Vagina (tissue), 2 donors: Measurements from ENCODE around the gene KRTAP1-1. TPM values are rescaled to one million over a fixed set of nuclear protein-coding genes. Genes with fewer than 3 reads are reported as not detected.

Experiments used
- DNase-seq, 2 donors: peaks; one replicate each; pipeline ENCODE4 v3.0.0-alpha.2; 2017; ENCODE audit errors: extremely low spot score in 2 of 2
- H3K27ac ChIP-seq: fragments of 200-600 bp; sonication (generic); one replicate; pipeline ENCODE4 v1.5.1; 2019
- H3K27me3 ChIP-seq: fragments of 200-600 bp; sonication (generic); one replicate; pipeline ENCODE4 v1.5.1; 2019
- H3K36me3 ChIP-seq, 2 donors: fragments of 200-600 bp; sonication (generic); one replicate each; pipeline ENCODE4 v1.5.1; 2017 to 2019
- H3K4me1 ChIP-seq: fragments of 200-600 bp; sonication (generic); one replicate; pipeline ENCODE4 v1.5.1; 2019
- H3K4me3 ChIP-seq, 2 donors: fragments of 200-600 bp; sonication (generic); 1 replicate in 1 of 2; 2 replicates in 1 of 2; pipeline ENCODE4 v1.5.1; 2016 to 2019
- H3K9me3 ChIP-seq: fragments of 200-600 bp; sonication (generic); one replicate; pipeline ENCODE4 v1.5.1; 2019
- CTCF ChIP-seq, 3 experiments: fragments of 450-650 bp in 2 of 3; fragments of 200-600 bp in 1 of 3; sonication (generic) in 1 of 3; IDR thresholded peaks; one replicate each; pipeline ENCODE4 v1.5.1; 2017 to 2019; ENCODE audit warnings: antibody characterized with exemption in 3 of 3, mild to moderate bottlenecking in 2 of 3, moderate library complexity in 2 of 3
- POLR2A ChIP-seq, 2 donors: fragments of 450-650 bp; IDR thresholded peaks; one replicate each; pipeline ENCODE4 v1.6.1; 2017; ENCODE audit warnings: antibody characterized with exemption in 2 of 2, mild to moderate bottlenecking in 2 of 2, moderate library complexity in 2 of 2
- POLR2AphosphoS5 ChIP-seq, 2 donors: sonication (generic); formaldehyde crosslinking; IDR thresholded peaks; one replicate each; pipeline ENCODE4 v1.9.0; 2017; ENCODE audit warnings: antibody characterized with exemption in 2 of 2, mild to moderate bottlenecking in 2 of 2, low read depth in 1 of 2; ENCODE audit not compliant: insufficient read depth in 1 of 2
- intact Hi-C: fragments of 100-400 bp; cut with DNase I; formaldehyde crosslinking; loops from one replicate; pipeline ENCODE4 v1.15.1; 2023
- total RNA-seq: library from RNA; depleted of rRNA; stranded (reverse); fragments of >200 nt; gene quantifications from one replicate; pipeline ENCODE4 v1.2.3, GENCODE V29; 2016

KRTAP1-1 gene
- total RNA-seq, 1 donor from 2014 or later: not detected

- Histone ChIP-seq H3K27ac (no peak overlapping the region), H3K9me3 (no peaks in the 10 kb centered on the region), H3K4me3 (no peak overlapping the region), H3K4me1 (no peaks in the 10 kb centered on the region), H3K36me3 (no peaks in the 10 kb centered on the region), H3K27me3 (no peaks in the 10 kb centered on the region)
- intact Hi-C loops: no loop called here
- DNase-seq: no peak
- TF ChIP-seq POLR2AphosphoS5 (IDR thresholded peaks at IDR 0.05; ENCODE audit: insufficient read depth in 1 of 2, low read depth in 1 of 2) (no peak), POLR2A (IDR thresholded peaks at IDR 0.05) (no peak), CTCF (IDR thresholded peaks at IDR 0.05) (no peak)
These were observed 32.4 kb upstream of the KRTAP1-1 start for GRCh38 chr17:41073676-41074075.

- no peak for DNase-seq
- TF ChIP-seq POLR2AphosphoS5 (IDR thresholded peaks at IDR 0.05; ENCODE audit: insufficient read depth in 1 of 2, low read depth in 1 of 2) (no peak), POLR2A (IDR thresholded peaks at IDR 0.05) (no peak), CTCF (IDR thresholded peaks at IDR 0.05) (no peak)
- intact Hi-C loops: no loop called here
These were observed 30.5 kb upstream of the KRTAP1-1 start for GRCh38 chr17:41071606-41072360.

GRCh38 chr17:41069031-41069430, 27.8 kb upstream of the KRTAP1-1 start:
- intact Hi-C loops: no loop called here
- H3K27me3 ChIP-seq: no peaks in the 10 kb centered on the region
- no peak for DNase-seq
- TF ChIP-seq POLR2A (IDR thresholded peaks at IDR 0.05) (no peak), POLR2AphosphoS5 (IDR thresholded peaks at IDR 0.05; ENCODE audit: insufficient read depth in 1 of 2, low read depth in 1 of 2) (no peak), CTCF (IDR thresholded peaks at IDR 0.05) (no peak)
- H3K4me1 ChIP-seq: no peaks in the 10 kb centered on the region
- no peaks in the 10 kb centered on the region for H3K36me3 ChIP-seq
- H3K4me3 ChIP-seq: no peak overlapping the region
- no peak overlapping the region for H3K27ac ChIP-seq
- no peaks in the 10 kb centered on the region for H3K9me3 ChIP-seq

More at GRCh38 chr17:41071606-41072360, 30.5 kb upstream of the KRTAP1-1 start:
- no peaks in the 10 kb centered on the region for H3K4me1 ChIP-seq
- H3K27me3 ChIP-seq: no peaks in the 10 kb centered on the region
- H3K27ac ChIP-seq: no peak overlapping the region
- no peak overlapping the region for H3K4me3 ChIP-seq
- H3K9me3 ChIP-seq: no peaks in the 10 kb centered on the region
- H3K36me3 ChIP-seq: no peaks in the 10 kb centered on the region

DNA sequence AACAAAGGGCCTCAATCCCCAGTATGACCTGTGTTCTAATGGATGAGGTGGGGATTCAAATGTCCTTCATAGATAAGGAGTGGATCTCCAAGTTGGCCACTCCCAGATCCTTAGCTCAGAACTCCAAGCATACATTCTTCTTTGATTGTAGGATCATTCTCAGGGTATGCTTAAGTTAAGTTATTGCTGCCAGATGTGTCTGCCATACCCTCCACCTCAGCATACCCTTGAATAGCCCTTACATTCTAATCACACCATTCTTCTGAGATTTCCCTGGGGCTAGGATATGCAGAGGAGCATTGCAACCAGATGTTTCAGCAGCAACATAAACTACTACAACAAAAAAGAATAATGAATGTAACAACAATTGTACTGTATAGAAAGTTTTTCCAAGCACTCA, 26.0 kb upstream of the KRTAP1-1 start:
- no peak for DNase-seq
- Histone ChIP-seq H3K27ac (no peak overlapping the region), H3K27me3 (no peaks in the 10 kb centered on the region), H3K36me3 (no peaks in the 10 kb centered on the region), H3K4me1 (peaks cover 5% of the 10 kb centered on the region), H3K9me3 (no peaks in the 10 kb centered on the region), H3K4me3 (no peak overlapping the region)
- intact Hi-C loops: no loop called here
- TF ChIP-seq POLR2A (IDR thresholded peaks at IDR 0.05) (no peak), CTCF (IDR thresholded peaks at IDR 0.05) (no peak), POLR2AphosphoS5 (IDR thresholded peaks at IDR 0.05; ENCODE audit: insufficient read depth in 1 of 2, low read depth in 1 of 2) (no peak)
